H1 (cell line): ENCODE measurements around the gene DYNLT5. TPM values are rescaled to one million over a fixed set of nuclear protein-coding genes. Genes with fewer than 3 reads are reported as not detected.

Source experiments
- CTCF ChIA-PET: fragments of 300-600 bp; sonication (Branson Sonifier 250); formaldehyde crosslinking; loops from one replicate; lab custom pipeline; 2021; ENCODE audit not compliant: partially characterized antibody; lab: Charles Lee
- POLR2A ChIA-PET: fragments of 300-600 bp; sonication (Branson Sonifier 250); formaldehyde crosslinking; loops from one replicate; lab custom pipeline; 2021; ENCODE audit warnings: inconsistent platforms; ENCODE audit not compliant: partially characterized antibody; lab: Charles Lee
- DNase-seq, 2 experiments: peaks; one replicate each; pipeline versions ENCODE4 v3.0.0 to v3.0.0-alpha.2; 2010 to 2022; ENCODE audit warnings: low spot score in 2 of 2, low read depth in 1 of 2, mixed read lengths in 1 of 2
- FAIRE-seq: peaks from 2 replicates; lab custom pipeline; 2011; peaks lifted over from hg19 to GRCh38; lab: Jason Lieb, UNC
- H2AFZ ChIP-seq: 2 replicates; pipeline ENCODE4 v1.8.1; 2012; ENCODE audit warnings: low read length, inconsistent platforms
- H2AK5ac ChIP-seq: 2 replicates; pipeline ENCODE4 v1.6.1; 2013; ENCODE audit warnings: low read depth, low read length
- H2BK120ac ChIP-seq: replicated peaks from 2 replicates; pipeline ENCODE3; 2013; ENCODE audit warnings: low read depth, low read length, inconsistent platforms
- H2BK12ac ChIP-seq: 2 replicates; pipeline ENCODE4 v1.6.1; 2013; ENCODE audit warnings: low read depth, low read length
- H2BK15ac ChIP-seq: 2 replicates; pipeline ENCODE4 v1.6.1; 2013; ENCODE audit warnings: low read length
- H2BK20ac ChIP-seq: 2 replicates; pipeline ENCODE4 v1.6.1; 2013; ENCODE audit warnings: low read length
- H2BK5ac ChIP-seq: 2 replicates; pipeline ENCODE4 v1.6.1; 2013; ENCODE audit warnings: low read depth, low read length
- H3K14ac ChIP-seq: 2 replicates; pipeline ENCODE4 v1.6.1; 2013; ENCODE audit warnings: inconsistent platforms; ENCODE audit not compliant: insufficient read length
- H3K18ac ChIP-seq: 2 replicates; pipeline ENCODE4 v1.6.1; 2013; ENCODE audit warnings: low read length; ENCODE audit errors: extremely low read depth
- H3K23ac ChIP-seq: 2 replicates; pipeline ENCODE4 v1.6.1; 2013; ENCODE audit warnings: inconsistent platforms; ENCODE audit not compliant: insufficient read length
- H3K23me2 ChIP-seq: 2 replicates; pipeline ENCODE4 v1.6.1; 2013; ENCODE audit warnings: low read depth, low read length
- H3K27ac ChIP-seq: 2 replicates; pipeline ENCODE4 v1.6.1; 2011; ENCODE audit warnings: low read depth, low read length, inconsistent platforms
- H3K27me3 ChIP-seq, 4 experiments: replicated peaks in 1 of 4; 1 replicate in 1 of 4; 2 replicates in 3 of 4; pipeline versions ENCODE4 v1.6.1 to v1.8.1; 2011 to 2013; ENCODE audit warnings: low read length in 3 of 4, mild to moderate bottlenecking in 3 of 4, inconsistent platforms in 2 of 4, mixed read lengths in 2 of 4, moderate library complexity in 1 of 4; ENCODE audit not compliant: control insufficient read depth in 3 of 4, insufficient read depth in 3 of 4; ENCODE audit errors: extremely low read depth in 1 of 4
- H3K36me3 ChIP-seq, 4 experiments: 2 replicates each; pipeline versions ENCODE4 v1.6.1 to v1.8.1; 2011 to 2013; ENCODE audit warnings: mild to moderate bottlenecking in 4 of 4, low read length in 3 of 4, moderate library complexity in 2 of 4, control low read depth in 1 of 4, inconsistent platforms in 1 of 4; ENCODE audit not compliant: insufficient read depth in 4 of 4, control insufficient read depth in 2 of 4
- H3K4ac ChIP-seq: replicated peaks from 2 replicates; pipeline ENCODE3; 2013; ENCODE audit warnings: low read length, low read depth, mixed read lengths, inconsistent platforms; ENCODE audit not compliant: insufficient read length
- H3K4me1 ChIP-seq, 4 experiments: replicated peaks in 1 of 4; 1 replicate in 1 of 4; 2 replicates in 3 of 4; pipeline versions ENCODE4 v1.6.1 to v1.8.1; 2011 to 2013; ENCODE audit warnings: low read length in 3 of 4, inconsistent platforms in 2 of 4, mixed read lengths in 1 of 4; ENCODE audit not compliant: insufficient read depth in 4 of 4, control insufficient read depth in 3 of 4
- H3K4me2 ChIP-seq, 2 experiments: 2 replicates each; pipeline versions ENCODE4 v1.6.1 to v1.8.1; 2011 to 2013; ENCODE audit warnings: low read depth in 2 of 2, low read length in 2 of 2, control low read depth in 1 of 2, inconsistent platforms in 1 of 2, mild to moderate bottlenecking in 1 of 2; ENCODE audit not compliant: insufficient read depth in 1 of 2
- H3K4me3 ChIP-seq, 4 experiments: fragments of 200-600, 300-600 bp in 1 of 4; sonication (generic), shearing (Covaris generic), sonication (Bioruptor Twin) in 1 of 4; 2 replicates each; pipeline versions ENCODE4 v1.5.1 to v1.8.1; 2011 to 2016; ENCODE audit warnings: low read length in 4 of 4, low read depth in 3 of 4, control low read depth in 2 of 4, inconsistent platforms in 2 of 4, mild to moderate bottlenecking in 2 of 4, mixed read lengths in 1 of 4, moderate library complexity in 1 of 4; ENCODE audit not compliant: insufficient read depth in 2 of 4; ENCODE audit errors: extremely low read depth in 1 of 4
- H3K56ac ChIP-seq: replicated peaks from 2 replicates; pipeline ENCODE3; 2013; ENCODE audit warnings: low read depth, mild to moderate bottlenecking, mixed read lengths, low read length, inconsistent platforms; ENCODE audit not compliant: insufficient read length
- H3K79me1 ChIP-seq: 2 replicates; pipeline ENCODE4 v1.6.1; 2013; ENCODE audit warnings: low read depth, low read length, control low read depth
- H3K79me2 ChIP-seq, 2 experiments: 2 replicates each; pipeline versions ENCODE4 v1.6.1 to v1.8.1; 2012 to 2013; ENCODE audit warnings: low read length in 2 of 2, mild to moderate bottlenecking in 2 of 2, inconsistent platforms in 1 of 2; ENCODE audit not compliant: insufficient read depth in 2 of 2, control insufficient read depth in 1 of 2
- H3K9ac ChIP-seq, 4 experiments: replicated peaks in 1 of 4; 1 replicate in 1 of 4; 2 replicates in 3 of 4; pipeline versions ENCODE4 v1.6.1 to v1.8.1; 2011 to 2013; ENCODE audit warnings: low read depth in 3 of 4, low read length in 3 of 4, control low read depth in 2 of 4, mild to moderate bottlenecking in 2 of 4, moderate library complexity in 2 of 4, inconsistent platforms in 1 of 4; ENCODE audit errors: extremely low read depth in 1 of 4
- H3K9me3 ChIP-seq, 2 experiments: 2 replicates each; pipeline versions ENCODE4 v1.6.1 to v1.8.1; 2012 to 2013; ENCODE audit warnings: mild to moderate bottlenecking in 2 of 2, moderate library complexity in 2 of 2, control low read depth in 1 of 2, inconsistent platforms in 1 of 2, low read depth in 1 of 2, low read length in 1 of 2, mixed read lengths in 1 of 2; ENCODE audit not compliant: insufficient read depth in 2 of 2
- H4K20me1 ChIP-seq, 2 experiments: replicated peaks in 1 of 2; 2 replicates each; pipeline versions ENCODE3 to v1.8.1; 2011 to 2013; ENCODE audit warnings: inconsistent platforms in 2 of 2, low read length in 2 of 2, mild to moderate bottlenecking in 1 of 2; ENCODE audit not compliant: insufficient read depth in 2 of 2, control insufficient read depth in 1 of 2
- H4K5ac ChIP-seq: 2 replicates; pipeline ENCODE4 v1.6.1; 2013; ENCODE audit warnings: low read length, low read depth, mixed read lengths, inconsistent platforms; ENCODE audit not compliant: insufficient read length
- H4K8ac ChIP-seq: 2 replicates; pipeline ENCODE4 v1.8.0; 2013; ENCODE audit warnings: mild to moderate bottlenecking, moderate library complexity, low read length, inconsistent platforms; ENCODE audit not compliant: insufficient read depth; ENCODE audit errors: extremely low read depth
- H4K91ac ChIP-seq: replicated peaks from 2 replicates; pipeline ENCODE3; 2013; ENCODE audit warnings: low read length, mixed read lengths, inconsistent platforms; ENCODE audit not compliant: insufficient read length
- JUN ChIP-seq: IDR thresholded peaks from 2 replicates; pipeline ENCODE4 v1.6.1; 2011; ENCODE audit warnings: low read depth, mild to moderate bottlenecking, improper control_type of control experiment, low read length
- SIRT6 ChIP-seq: IDR thresholded peaks from one replicate; pipeline ENCODE4 v1.7.1; 2012; ENCODE audit warnings: low read length, inconsistent platforms
- WGBS, 2 experiments: shearing (Covaris generic) in 1 of 2; methylation state at CpG; one replicate each; pipeline versions ENCODE4 v1.1.6 to v1.1.7; 2013 to 2015; ENCODE audit warnings: low lambda C conversion rate in 2 of 2, mixed read lengths in 2 of 2, inconsistent platforms in 1 of 2, low coverage in 1 of 2, missing lambda C conversion rate in 1 of 2; ENCODE audit not compliant: insufficient replicate concordance in 2 of 2, insufficient coverage in 1 of 2, insufficient read length in 1 of 2; ENCODE audit errors: extremely low coverage in 1 of 2, missing lambda C conversion rate in 1 of 2; 5-methylcytosine and 5-hydroxymethylcytosine counted together
- polyA plus RNA-seq, 7 experiments: library from polyadenylated mRNA; depleted of rRNA in 3 of 7; stranded (reverse) in 5 of 7; unstranded in 2 of 7; fragments of >200 nt in 5 of 7; fragments of 200-250 nt in 2 of 7; gene quantifications; 1 replicate in 5 of 7; 2 replicates in 1 of 7; 4 replicates in 1 of 7; pipeline versions ENCODE4 v1.2.1 to v1.2.3, GENCODE V29; 2011 to 2013; ENCODE audit warnings: missing spikeins in 2 of 7, mixed read lengths in 2 of 7
- total RNA-seq: library from RNA; stranded (reverse); fragmentation: NEBNext Ultra II Directional; extraction: Animal tissue kit (Norgen Biotek cat#: 25700); gene quantifications from 2 replicates; pipeline ENCODE4 v1.2.1, GENCODE V29; 2021
- TF ChIP-seq, protein P1 (sequence below): IDR thresholded peaks from 2 replicates; pipeline ENCODE4 v1.6.1; 2012; ENCODE audit warnings: inconsistent platforms

Gene DYNLT5
- total and polyA plus RNA-seq, 2 of the 8 experiments (the other 6 are each of a cell fraction or from before 2014, with no cell fraction given), result 0.93 to 1.5 TPM

GRCh38 chr1:66757722-66758240 lies 5.5 kb downstream of the DYNLT5 start:
- Histone ChIP-seq H3K79me2 (no peaks in the 10 kb centered on the region), H2BK12ac (no peak overlapping the region), H4K20me1 (no peaks in the 10 kb centered on the region), H3K4me2 (no peak overlapping the region), H2BK5ac (no peak overlapping the region), H4K5ac (no peak overlapping the region), H3K36me3 (no peaks in the 10 kb centered on the region), H2AK5ac (no peak overlapping the region), H3K4me3 (no peak overlapping the region), H2AFZ (no peak overlapping the region), H4K8ac (no peak overlapping the region), H3K9ac (peak overlapping the region in 1 of 4 experiments; percentile 34; a peak in 1 of 7 replicates), H3K18ac (no peak overlapping the region), H3K23ac (no peak overlapping the region), H3K79me1 (no peaks in the 10 kb centered on the region), H2BK120ac (no peak overlapping the region), H3K4ac (no peak overlapping the region), H4K91ac (no peak overlapping the region), H3K27me3 (peaks cover 1 to 5% (median 3%) of the 10 kb centered on the region in 4 experiments; a peak in 5 of 7 replicates), H3K14ac (no peak overlapping the region), H3K9me3 (no peaks in the 10 kb centered on the region), H3K23me2 (no peaks in the 10 kb centered on the region), H2BK15ac (no peak overlapping the region), H3K56ac (no peak overlapping the region), H3K27ac (no peak overlapping the region), H2BK20ac (no peak overlapping the region), H3K4me1 (peaks cover 0 to 3% (median 1%) of the 10 kb centered on the region in 4 experiments; a peak in 3 of 7 replicates)
- POLR2A ChIA-PET, result interaction anchor here (1.0 kb wide), 1 partner anchor 168 kb away, joined by 3 read pairs; no protein-coding TSS in a partner anchor
- DNase-seq (no peak), FAIRE-seq (no peak)
- TF ChIP-seq JUN, result no peak
- no peak for TF ChIP-seq SIRT6
- TF ChIP-seq, protein P1, sequence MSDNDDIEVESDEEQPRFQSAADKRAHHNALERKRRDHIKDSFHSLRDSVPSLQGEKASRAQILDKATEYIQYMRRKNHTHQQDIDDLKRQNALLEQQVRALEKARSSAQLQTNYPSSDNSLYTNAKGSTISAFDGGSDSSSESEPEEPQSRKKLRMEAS, result no peak
- WGBS, 2 experiments, result 94% methylated on average over 6 of the region's 6 CpGs; no CpG with 5 or more reads in 1 of the 2 experiments
- CTCF ChIA-PET, result interaction anchor here (0.8 to 1.3 kb wide), 3 partner anchors 30 to 391 kb away, joined by 3 to 4 read pairs (median 3); no protein-coding TSS in a partner anchor
